SK-N-DZ (cell line): ENCODE measurements around the gene ADAMTS2.
A peak's percentile ranks its signal among the peaks of the same experiment; 100 is the strongest.

Experiments used
- DNase-seq: peaks from one replicate; pipeline ENCODE4 v3.0.0-alpha.2; 2015; ENCODE audit warnings: low spot score

Gene ADAMTS2

GRCh38 chr5:179344431-179345182 is 654 bp downstream of the ADAMTS2 start:
- DNase-seq, result no peak

- DNase-seq, result peak; percentile 86
Measured at GRCh38 chr5:179343719-179344430, 1.4 kb downstream of the ADAMTS2 start.

GRCh38 chr5:179343021-179343718 is 2.1 kb downstream of the ADAMTS2 start:
- no peak for DNase-seq

GRCh38 chr5:179342577-179342976 is 2.7 kb downstream of the ADAMTS2 start:
- peak; percentile 69 for DNase-seq

GRCh38 chr5:179340465-179340864 is 4.8 kb downstream of the ADAMTS2 start:
- no peak for DNase-seq

- DNase-seq, result no peak
Measured at GRCh38 chr5:179339996-179340395, 5.3 kb downstream of the ADAMTS2 start.

- no peak for DNase-seq
Measured at GRCh38 chr5:179339081-179339480, 6.2 kb downstream of the ADAMTS2 start.

GRCh38 chr5:179337796-179338676 is 7.2 kb downstream of the ADAMTS2 start:
- peak; percentile 69 for DNase-seq

GRCh38 chr5:179336871-179337795 is 8.1 kb downstream of the ADAMTS2 start:
- no peak for DNase-seq

GRCh38 chr5:179336126-179336870 is 9.0 kb downstream of the ADAMTS2 start:
- no peak for DNase-seq

- no peak for DNase-seq
Measured at GRCh38 chr5:179333796-179334761, 11.2 kb downstream of the ADAMTS2 start.

- no peak for DNase-seq
Measured at GRCh38 chr5:179332741-179333290, 12.4 kb downstream of the ADAMTS2 start.

GRCh38 chr5:179331591-179332375 is 13.5 kb downstream of the ADAMTS2 start:
- DNase-seq, result peak; percentile 93

- DNase-seq, result no peak
Measured at GRCh38 chr5:179330186-179330900, 14.9 kb downstream of the ADAMTS2 start.

- no peak for DNase-seq
Measured at GRCh38 chr5:179328291-179328690, 17.0 kb downstream of the ADAMTS2 start.

- no peak for DNase-seq
Measured at GRCh38 chr5:179327021-179327735, 18.1 kb downstream of the ADAMTS2 start.
